ENCODE measurements around the gene GUCY2C.

Gene GUCY2C

DNA sequence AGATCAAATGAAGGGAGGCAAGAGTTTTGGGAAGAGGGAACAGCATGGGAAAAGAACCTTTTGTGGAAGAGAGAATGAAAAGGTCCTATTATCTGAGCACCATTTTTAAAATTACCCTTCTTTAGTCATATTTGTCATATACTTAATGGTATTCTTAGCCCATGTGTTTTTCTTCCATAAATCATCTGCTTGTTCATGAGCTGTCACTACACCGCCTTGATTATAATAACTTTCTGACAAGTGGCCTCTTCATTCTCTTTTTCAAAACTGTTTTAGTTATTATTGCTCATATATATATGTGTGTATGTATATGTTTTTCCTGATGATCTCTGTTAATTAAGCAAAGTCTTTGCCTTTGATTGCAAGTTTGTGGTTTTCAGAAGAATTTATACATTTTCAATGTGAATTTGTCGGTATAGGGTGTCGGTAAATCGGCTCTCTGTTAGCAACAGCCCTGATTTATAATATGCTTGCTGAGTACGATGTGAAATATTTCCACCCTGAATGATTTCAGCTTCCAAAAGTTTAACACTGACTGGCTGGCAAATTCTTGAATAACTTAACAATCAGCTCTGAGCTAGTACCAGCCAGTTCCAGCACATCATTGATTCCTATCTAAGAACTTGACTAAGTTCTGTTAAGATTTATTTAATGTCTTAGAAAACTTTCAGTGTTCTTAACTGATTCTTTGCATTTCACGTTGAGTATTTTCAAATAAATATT lies 49.2 kb downstream of the GUCY2C start:
- Histone ChIP-seq H3K27me3 (ENCODE audit: control insufficient read depth, insufficient read depth, low read length) (no peaks in the 10 kb centered on the region), H3K4me3 (ENCODE audit: low read length) (no peak overlapping the region), H3K36me3 (ENCODE audit: control insufficient read depth, insufficient read depth, low read length) (no peaks in the 10 kb centered on the region), H3K27ac (ENCODE audit: low read depth, low read length) (no peak overlapping the region), H3K4me1 (ENCODE audit: control insufficient read depth, insufficient read depth, low read length) (no peaks in the 10 kb centered on the region), H3K9ac (ENCODE audit: low read length) (no peak overlapping the region)

DNA sequence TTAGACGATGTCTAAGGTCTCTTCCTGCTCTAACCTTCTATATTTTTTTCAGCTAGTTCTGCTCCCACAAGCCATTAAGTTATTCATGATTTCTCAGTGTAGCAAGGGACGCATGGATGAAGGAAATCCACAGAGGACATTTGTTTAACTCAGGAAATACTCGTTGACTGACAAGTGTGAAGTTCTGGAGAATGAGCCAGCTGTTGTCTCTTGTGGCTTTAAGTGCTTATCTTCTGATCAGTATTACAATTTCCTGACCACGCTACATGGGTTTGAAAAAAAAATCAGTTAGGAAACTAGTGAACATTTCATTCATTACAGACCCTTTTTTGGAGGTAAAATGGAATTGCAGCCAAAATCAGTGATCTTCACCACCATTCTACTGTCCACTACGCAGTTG lies 53.1 kb downstream of the GUCY2C start:
- H3K36me3 ChIP-seq (ENCODE audit: control insufficient read depth, insufficient read depth, low read length), result no peaks in the 10 kb centered on the region
- no peak overlapping the region for H3K9ac ChIP-seq (ENCODE audit: low read length)
- no peak overlapping the region for H3K27ac ChIP-seq (ENCODE audit: low read depth, low read length)
- H3K4me3 ChIP-seq (ENCODE audit: low read length), result no peak overlapping the region
- no peaks in the 10 kb centered on the region for H3K4me1 ChIP-seq (ENCODE audit: control insufficient read depth, insufficient read depth, low read length)
- no peaks in the 10 kb centered on the region for H3K27me3 ChIP-seq (ENCODE audit: control insufficient read depth, insufficient read depth, low read length)

- Histone ChIP-seq H3K4me1 (ENCODE audit: control insufficient read depth, insufficient read depth, low read length) (no peaks in the 10 kb centered on the region), H3K4me3 (ENCODE audit: low read length) (no peak overlapping the region), H3K9ac (ENCODE audit: low read length) (no peak overlapping the region), H3K36me3 (ENCODE audit: control insufficient read depth, insufficient read depth, low read length) (no peaks in the 10 kb centered on the region), H3K27me3 (ENCODE audit: control insufficient read depth, insufficient read depth, low read length) (no peaks in the 10 kb centered on the region), H3K27ac (ENCODE audit: low read depth, low read length) (no peak overlapping the region)
Measured at GRCh38 chr12:14638066-14638465, 58.3 kb downstream of the GUCY2C start.

DNA sequence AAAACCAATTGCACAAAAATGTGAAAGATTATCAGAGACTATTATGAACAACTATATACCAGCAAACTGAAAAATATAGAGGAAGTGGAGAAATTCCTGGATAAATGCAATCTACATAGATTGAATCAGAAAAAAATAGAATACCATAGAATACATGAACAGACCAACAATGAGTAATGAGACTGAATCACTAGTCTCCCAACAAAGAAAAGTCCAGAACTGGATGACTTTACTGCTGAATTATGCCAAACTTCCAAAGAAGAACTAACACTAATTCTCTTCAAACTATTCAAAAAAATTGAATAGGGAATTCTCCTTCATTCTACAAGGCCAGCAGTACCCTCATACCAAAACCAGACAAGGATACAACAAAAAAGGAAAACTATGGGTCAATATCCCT lies 60.6 kb downstream of the GUCY2C start:
- Histone ChIP-seq H3K27ac (ENCODE audit: low read depth, low read length) (no peak overlapping the region), H3K27me3 (ENCODE audit: control insufficient read depth, insufficient read depth, low read length) (no peaks in the 10 kb centered on the region), H3K4me3 (ENCODE audit: low read length) (no peak overlapping the region), H3K9ac (ENCODE audit: low read length) (no peak overlapping the region), H3K36me3 (ENCODE audit: control insufficient read depth, insufficient read depth, low read length) (no peaks in the 10 kb centered on the region), H3K4me1 (ENCODE audit: control insufficient read depth, insufficient read depth, low read length) (no peaks in the 10 kb centered on the region)

DNA sequence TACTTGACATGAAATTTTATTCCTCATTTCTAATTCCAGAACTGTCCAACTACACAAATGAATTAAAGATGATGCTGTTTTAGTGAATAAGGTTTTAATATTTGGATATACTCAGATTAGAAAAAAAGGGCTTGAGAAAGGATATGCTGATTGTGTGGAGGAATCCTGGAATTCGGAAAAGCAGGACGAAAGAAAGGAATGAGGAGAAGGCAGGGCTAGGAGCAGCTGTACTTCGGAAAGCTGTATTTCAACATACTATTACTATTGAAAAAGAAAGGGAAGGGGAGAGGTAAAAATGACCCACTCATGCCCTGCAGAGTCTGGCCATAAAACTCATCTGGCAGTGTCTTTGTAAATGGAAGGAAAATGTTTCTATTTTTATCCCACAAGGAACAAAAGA lies 65.6 kb downstream of the GUCY2C start:
- H3K27ac ChIP-seq (ENCODE audit: low read depth, low read length), result no peak overlapping the region
- no peaks in the 10 kb centered on the region for H3K36me3 ChIP-seq (ENCODE audit: control insufficient read depth, insufficient read depth, low read length)
- no peak overlapping the region for H3K4me3 ChIP-seq (ENCODE audit: low read length)
- no peak overlapping the region for H3K9ac ChIP-seq (ENCODE audit: low read length)
- no peaks in the 10 kb centered on the region for H3K27me3 ChIP-seq (ENCODE audit: control insufficient read depth, insufficient read depth, low read length)
- H3K4me1 ChIP-seq (ENCODE audit: control insufficient read depth, insufficient read depth, low read length), result no peaks in the 10 kb centered on the region

DNA sequence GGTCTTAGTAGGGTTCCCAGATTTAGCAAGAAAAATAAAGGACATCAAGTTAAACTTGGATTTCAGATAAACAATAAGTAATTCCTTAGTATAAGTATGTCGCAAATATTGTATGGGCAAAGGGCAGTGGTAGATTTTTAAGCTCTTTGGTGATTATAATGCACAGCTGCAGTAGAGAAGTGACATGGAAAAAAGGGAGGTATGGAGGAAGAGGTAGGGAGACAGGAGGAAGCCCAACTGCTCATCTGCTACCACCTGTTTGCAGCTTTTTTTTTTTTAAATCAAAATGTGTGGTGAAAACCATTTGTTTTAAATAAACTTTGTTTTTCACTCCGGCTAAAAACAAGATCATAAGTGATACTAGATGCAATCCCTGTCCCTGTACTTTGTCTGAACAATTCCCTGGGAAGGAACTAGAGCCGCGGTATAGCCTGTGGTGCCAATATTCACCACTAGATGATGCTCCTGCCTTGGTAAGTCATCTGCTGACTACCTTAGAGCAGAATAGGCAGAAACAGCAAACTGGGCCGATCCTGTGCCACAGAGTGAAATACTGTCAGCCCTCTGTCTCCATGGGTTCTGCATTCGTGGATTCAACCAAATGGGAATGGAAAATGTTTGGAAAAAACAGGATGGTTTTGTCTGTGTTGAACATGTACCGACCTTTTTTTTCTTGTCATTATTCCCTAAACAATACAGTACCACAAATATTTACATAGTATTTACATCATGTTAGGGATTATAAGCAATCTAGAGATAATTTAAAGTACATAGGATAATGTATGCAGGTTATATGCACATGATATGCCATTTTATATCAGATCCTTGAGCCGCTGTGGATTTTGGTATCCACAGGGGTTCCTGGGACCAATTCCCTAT lies 66.3 kb downstream of the GUCY2C start:
- no peak overlapping the region for H3K27ac ChIP-seq (ENCODE audit: low read depth, low read length)
- H3K27me3 ChIP-seq (ENCODE audit: control insufficient read depth, insufficient read depth, low read length), result no peaks in the 10 kb centered on the region
- H3K9ac ChIP-seq (ENCODE audit: low read length), result no peak overlapping the region
- H3K4me3 ChIP-seq (ENCODE audit: low read length), result no peak overlapping the region
- H3K36me3 ChIP-seq (ENCODE audit: control insufficient read depth, insufficient read depth, low read length), result no peaks in the 10 kb centered on the region
- H3K4me1 ChIP-seq (ENCODE audit: control insufficient read depth, insufficient read depth, low read length), result no peaks in the 10 kb centered on the region

DNA sequence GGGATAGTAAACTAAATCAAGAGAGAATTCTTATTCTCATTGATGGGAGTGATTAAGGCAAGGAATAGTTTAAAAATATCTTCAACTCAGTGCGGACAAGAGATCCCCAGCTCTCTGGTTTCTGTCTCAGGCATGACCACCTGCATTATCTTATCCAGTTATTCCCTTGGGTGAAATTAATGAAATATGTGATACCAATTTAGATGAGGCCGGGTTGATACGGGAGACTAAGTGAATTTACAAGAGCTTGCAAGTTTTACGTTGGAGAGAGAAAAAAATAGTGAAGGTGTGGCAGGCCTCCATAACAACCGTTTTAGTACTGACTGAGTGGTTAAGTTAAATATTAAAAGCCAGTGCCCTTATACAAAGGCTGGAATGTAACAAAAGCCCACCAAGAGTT lies 67.6 kb downstream of the GUCY2C start:
- H3K4me1 ChIP-seq (ENCODE audit: control insufficient read depth, insufficient read depth, low read length), result no peaks in the 10 kb centered on the region
- no peak overlapping the region for H3K4me3 ChIP-seq (ENCODE audit: low read length)
- H3K27me3 ChIP-seq (ENCODE audit: control insufficient read depth, insufficient read depth, low read length), result no peaks in the 10 kb centered on the region
- H3K27ac ChIP-seq (ENCODE audit: low read depth, low read length), result no peak overlapping the region
- no peaks in the 10 kb centered on the region for H3K36me3 ChIP-seq (ENCODE audit: control insufficient read depth, insufficient read depth, low read length)
- H3K9ac ChIP-seq (ENCODE audit: low read length), result no peak overlapping the region

- Histone ChIP-seq H3K4me1 (ENCODE audit: control insufficient read depth, insufficient read depth, low read length) (no peaks in the 10 kb centered on the region), H3K27ac (ENCODE audit: low read depth, low read length) (no peak overlapping the region), H3K9ac (ENCODE audit: low read length) (no peak overlapping the region), H3K4me3 (ENCODE audit: low read length) (no peak overlapping the region), H3K36me3 (ENCODE audit: control insufficient read depth, insufficient read depth, low read length) (no peaks in the 10 kb centered on the region), H3K27me3 (ENCODE audit: control insufficient read depth, insufficient read depth, low read length) (no peaks in the 10 kb centered on the region)
Measured at GRCh38 chr12:14621826-14622225, 74.6 kb downstream of the GUCY2C start.

GRCh38 chr12:14619741-14620501 lies 76.5 kb downstream of the GUCY2C start:
- Histone ChIP-seq H3K27me3 (ENCODE audit: control insufficient read depth, insufficient read depth, low read length) (no peaks in the 10 kb centered on the region), H3K9ac (ENCODE audit: low read length) (no peak overlapping the region), H3K27ac (ENCODE audit: low read depth, low read length) (no peak overlapping the region), H3K36me3 (ENCODE audit: control insufficient read depth, insufficient read depth, low read length) (no peaks in the 10 kb centered on the region), H3K4me1 (ENCODE audit: control insufficient read depth, insufficient read depth, low read length) (no peaks in the 10 kb centered on the region), H3K4me3 (ENCODE audit: low read length) (no peak overlapping the region)

- Histone ChIP-seq H3K27me3 (ENCODE audit: control insufficient read depth, insufficient read depth, low read length) (no peaks in the 10 kb centered on the region), H3K9ac (ENCODE audit: low read length) (no peak overlapping the region), H3K27ac (ENCODE audit: low read depth, low read length) (no peak overlapping the region), H3K36me3 (ENCODE audit: control insufficient read depth, insufficient read depth, low read length) (no peaks in the 10 kb centered on the region), H3K4me3 (ENCODE audit: low read length) (no peak overlapping the region), H3K4me1 (ENCODE audit: control insufficient read depth, insufficient read depth, low read length) (peaks cover 2% of the 10 kb centered on the region)
Measured at GRCh38 chr12:14618983-14619382, 77.4 kb downstream of the GUCY2C start.

DNA sequence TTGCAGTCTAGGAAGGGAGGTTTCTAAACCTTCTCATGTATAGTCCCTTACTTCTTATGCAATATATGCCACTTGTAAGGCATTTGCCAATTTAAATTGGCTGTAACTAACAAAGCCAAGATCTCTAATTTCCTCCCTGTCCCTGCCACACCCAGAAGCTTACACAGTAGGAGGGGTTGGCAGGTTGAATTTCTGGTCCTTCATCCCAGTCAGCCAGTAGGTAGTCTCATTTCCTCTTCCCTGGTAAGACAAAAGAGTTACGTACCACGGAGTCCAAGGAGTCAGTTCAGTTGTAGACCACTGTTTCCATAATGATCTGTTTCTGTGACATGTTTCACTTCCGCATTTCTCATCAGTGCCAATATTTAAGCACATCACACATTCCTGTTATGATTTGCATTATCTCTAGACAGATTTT lies 81.7 kb downstream of the GUCY2C start:
- Histone ChIP-seq H3K27ac (ENCODE audit: low read depth, low read length) (no peak overlapping the region), H3K36me3 (ENCODE audit: control insufficient read depth, insufficient read depth, low read length) (peaks cover 4% of the 10 kb centered on the region), H3K4me3 (ENCODE audit: low read length) (no peak overlapping the region), H3K4me1 (ENCODE audit: control insufficient read depth, insufficient read depth, low read length) (peaks cover 8% of the 10 kb centered on the region), H3K9ac (ENCODE audit: low read length) (no peak overlapping the region), H3K27me3 (ENCODE audit: control insufficient read depth, insufficient read depth, low read length) (no peaks in the 10 kb centered on the region)

GRCh38 chr12:14613718-14614117 lies 82.7 kb downstream of the GUCY2C start:
- Histone ChIP-seq H3K4me3 (ENCODE audit: low read length) (no peak overlapping the region), H3K27ac (ENCODE audit: low read depth, low read length) (peak overlapping the region; percentile 33), H3K27me3 (ENCODE audit: control insufficient read depth, insufficient read depth, low read length) (no peaks in the 10 kb centered on the region), H3K4me1 (ENCODE audit: control insufficient read depth, insufficient read depth, low read length) (peaks cover 8% of the 10 kb centered on the region), H3K9ac (ENCODE audit: low read length) (no peak overlapping the region), H3K36me3 (ENCODE audit: control insufficient read depth, insufficient read depth, low read length) (peaks cover 4% of the 10 kb centered on the region)
